ENCODE results near the gene RRAD. TPM values are rescaled to one million over a fixed set of nuclear protein-coding genes. Genes with fewer than 3 reads are reported as not detected.

RRAD gene
- total RNA-seq, 1 experiment from 2014 or later: 1.3 TPM

GRCh38 chr16:66923866-66924265, 1.5 kb downstream of the RRAD start:
- BruUV-seq (replicated peaks): no TSS peak
- peaks cover 35% of the 10 kb centered on the region for H3K27me3 Mint-ChIP-seq (ENCODE audit: unreplicated experiment)

GRCh38 chr16:66923247-66923731, 2.0 kb downstream of the RRAD start:
- no peak for DNase-seq
- H3K27me3 Mint-ChIP-seq (ENCODE audit: unreplicated experiment): peaks cover 35% of the 10 kb centered on the region
- H3K27ac Mint-ChIP-seq (ENCODE audit: unreplicated experiment): no peak overlapping the region
- peaks cover 15% of the 10 kb centered on the region for H3K36me3 Mint-ChIP-seq (ENCODE audit: insufficient read depth, unreplicated experiment)
- no peak for TF ChIP-seq CTCF (IDR thresholded peaks at IDR 0.05; ENCODE audit: unreplicated experiment)
- peaks cover 27% of the 10 kb centered on the region for H3K4me1 Mint-ChIP-seq (ENCODE audit: low read depth, unreplicated experiment)
- CTCF ChIA-PET: no interaction called here
- no TSS peak for BruUV-seq (replicated peaks)
- no peak overlapping the region for H3K4me3 Mint-ChIP-seq (ENCODE audit: low read depth, unreplicated experiment)
- H3K9me3 Mint-ChIP-seq (ENCODE audit: low read depth, unreplicated experiment): no peaks in the 10 kb centered on the region
- intact Hi-C loops (cut with micrococcal nuclease; ENCODE audit: unreplicated experiment): no loop called here

More at GRCh38 chr16:66923866-66924265, 1.5 kb downstream of the RRAD start:
- Mint-ChIP-seq H3K36me3 (ENCODE audit: insufficient read depth, unreplicated experiment) (peaks cover 15% of the 10 kb centered on the region), H3K4me3 (ENCODE audit: low read depth, unreplicated experiment) (no peak overlapping the region), H3K27ac (ENCODE audit: unreplicated experiment) (no peak overlapping the region), H3K9me3 (ENCODE audit: low read depth, unreplicated experiment) (no peaks in the 10 kb centered on the region), H3K4me1 (ENCODE audit: low read depth, unreplicated experiment) (peaks cover 33% of the 10 kb centered on the region)
- DNase-seq: no peak
- CTCF ChIA-PET: no interaction called here
- intact Hi-C loops (cut with micrococcal nuclease; ENCODE audit: unreplicated experiment): no loop called here
- no peak for TF ChIP-seq CTCF (IDR thresholded peaks at IDR 0.05; ENCODE audit: unreplicated experiment)

GRCh38 chr16:66921729-66922450, 3.4 kb downstream of the RRAD start:
- Mint-ChIP-seq H3K4me3 (ENCODE audit: low read depth, unreplicated experiment) (no peak overlapping the region), H3K9me3 (ENCODE audit: low read depth, unreplicated experiment) (no peaks in the 10 kb centered on the region), H3K36me3 (ENCODE audit: insufficient read depth, unreplicated experiment) (peaks cover 10% of the 10 kb centered on the region), H3K4me1 (ENCODE audit: low read depth, unreplicated experiment) (peaks cover 13% of the 10 kb centered on the region), H3K27ac (ENCODE audit: unreplicated experiment) (no peak overlapping the region), H3K27me3 (ENCODE audit: unreplicated experiment) (peaks cover 37% of the 10 kb centered on the region)
- BruUV-seq (replicated peaks): no TSS peak
- TF ChIP-seq CTCF (IDR thresholded peaks at IDR 0.05; ENCODE audit: unreplicated experiment): no peak
- intact Hi-C loops (cut with micrococcal nuclease; ENCODE audit: unreplicated experiment): no loop called here
- CTCF ChIA-PET: interaction anchor here (1.0 kb wide), 1 partner anchor 12 kb away, joined by 3 read pairs; no protein-coding TSS in a partner anchor
- DNase-seq: no peak

GRCh38 chr16:66920924-66921680, 4.2 kb downstream of the RRAD start:
- Mint-ChIP-seq H3K27ac (ENCODE audit: unreplicated experiment) (no peak overlapping the region), H3K27me3 (ENCODE audit: unreplicated experiment) (peaks cover 42% of the 10 kb centered on the region), H3K4me3 (ENCODE audit: low read depth, unreplicated experiment) (no peak overlapping the region), H3K9me3 (ENCODE audit: low read depth, unreplicated experiment) (no peaks in the 10 kb centered on the region), H3K36me3 (ENCODE audit: insufficient read depth, unreplicated experiment) (peaks cover 10% of the 10 kb centered on the region), H3K4me1 (ENCODE audit: low read depth, unreplicated experiment) (peaks cover 10% of the 10 kb centered on the region)
- intact Hi-C loops (cut with micrococcal nuclease; ENCODE audit: unreplicated experiment): no loop called here
- CTCF ChIA-PET: interaction anchor here (1.0 kb wide), 1 partner anchor 11 kb away, joined by 3 read pairs; no protein-coding TSS in a partner anchor
- TF ChIP-seq CTCF (IDR thresholded peaks at IDR 0.05; ENCODE audit: unreplicated experiment): no peak
- no TSS peak for BruUV-seq (replicated peaks)
- no peak for DNase-seq
